Activated CD8-positive, alpha-beta memory T cell treated with anti-CD3 and anti-CD28 coated beads, Interleukin-2, amount 50 U/mL, for 48 hours (primary cell): Measurements from ENCODE around the gene NACC2.

ENCODE experiments used
- DNase-seq: peaks from one replicate; pipeline ENCODE4 v3.0.0-alpha.2; 2020

Gene NACC2

DNA sequence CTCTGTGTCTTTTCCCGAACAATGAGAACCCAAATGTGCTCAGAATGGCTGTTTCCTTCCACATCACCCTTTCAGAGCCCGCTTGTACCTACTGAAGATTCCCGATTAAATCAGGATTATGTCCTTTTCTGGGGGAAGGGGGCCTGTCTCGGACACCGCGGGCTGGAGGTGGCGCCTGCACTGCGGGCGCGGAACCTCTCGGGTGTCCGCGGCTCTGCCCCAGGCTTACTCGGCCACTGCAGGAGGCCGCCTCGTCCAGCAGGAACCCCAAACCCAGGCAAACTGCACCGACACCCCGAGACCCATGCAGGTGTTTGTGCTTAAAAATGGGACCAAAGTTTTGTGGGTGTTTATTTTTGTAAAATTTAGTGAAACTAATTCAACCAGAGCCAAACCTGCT is 32.2 kb upstream of the NACC2 start:
- DNase-seq: no peak

DNA sequence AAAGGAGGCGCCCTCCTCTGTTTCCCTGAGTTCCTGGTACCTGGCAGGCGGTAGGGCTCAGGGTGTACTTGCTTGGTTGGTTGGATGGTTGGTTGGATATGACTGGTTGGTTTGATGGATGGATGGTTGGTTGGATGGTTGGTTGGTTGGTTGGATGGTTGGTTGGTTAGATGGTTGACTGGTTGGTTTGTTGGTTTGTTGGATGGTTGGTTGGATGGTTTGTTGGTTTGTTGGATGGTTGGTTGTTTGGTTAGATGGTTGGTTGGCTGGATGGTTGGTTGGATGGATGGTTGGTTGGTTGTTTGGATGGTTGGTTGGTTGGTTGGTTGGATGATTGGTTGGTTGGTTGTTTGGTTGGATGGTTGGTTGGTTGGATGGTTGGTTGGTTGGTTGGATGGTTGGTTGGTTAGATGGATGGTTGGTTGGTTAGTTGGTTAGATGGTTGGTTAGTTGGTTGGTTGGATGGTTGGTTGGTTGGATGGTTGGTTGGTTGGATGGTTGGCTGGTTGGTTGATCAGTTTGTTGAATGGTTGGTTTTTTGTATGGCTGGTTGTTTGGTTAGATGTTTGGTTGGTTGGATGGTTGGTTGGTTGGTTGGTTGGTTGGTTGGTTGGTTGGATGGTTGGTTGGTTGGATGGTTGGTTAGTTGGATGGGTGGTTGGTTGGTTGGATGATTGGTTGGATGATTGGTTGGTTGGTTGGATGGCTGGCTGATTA is 30.0 kb upstream of the NACC2 start:
- no peak for DNase-seq

DNA sequence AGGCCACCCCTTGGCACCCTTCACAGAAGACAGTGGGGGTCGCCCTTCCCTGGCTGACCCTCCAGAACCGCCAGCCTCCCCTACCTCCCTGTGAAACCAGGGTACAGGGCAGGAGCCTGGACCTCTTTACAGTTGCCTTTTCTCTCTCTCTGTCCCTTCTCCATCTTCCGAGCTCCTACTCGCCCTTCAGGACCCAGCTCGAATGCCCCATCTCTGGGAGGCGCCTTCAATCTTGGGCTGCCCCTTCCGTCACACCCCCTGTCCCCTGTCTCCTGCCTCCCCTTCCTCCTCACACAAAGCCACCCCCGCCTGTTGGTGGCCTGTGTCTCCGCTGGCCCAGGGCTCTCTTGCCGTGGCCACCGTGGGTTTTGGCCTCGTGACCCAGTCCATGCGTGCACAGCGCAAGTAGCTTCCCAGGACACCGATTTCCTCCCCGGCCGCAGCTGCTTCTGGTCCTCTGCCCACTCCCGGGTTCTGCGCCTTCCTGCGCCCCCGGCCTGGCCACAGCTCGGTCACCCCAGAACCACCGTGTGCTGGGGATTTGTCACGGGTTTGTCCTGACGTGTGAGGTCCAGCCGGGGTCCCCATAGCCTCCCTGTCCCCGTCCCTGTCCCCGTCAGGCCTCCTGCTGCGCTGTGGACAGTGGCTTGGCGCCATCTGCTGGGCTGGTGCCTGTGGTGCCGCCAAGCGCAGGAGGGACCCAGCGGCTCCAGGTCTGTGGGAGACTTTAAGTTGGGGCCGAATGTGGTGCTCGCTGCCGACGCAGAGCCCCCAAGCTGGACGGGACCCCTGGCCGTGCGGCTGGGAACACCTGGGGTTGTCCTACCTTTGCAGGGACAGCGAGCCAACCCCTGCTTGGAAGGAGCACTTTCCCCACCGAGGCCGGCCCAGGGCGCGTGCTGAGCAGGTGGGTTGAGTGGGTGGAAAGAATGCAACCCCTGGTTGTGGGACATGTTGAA is 27.6 kb upstream of the NACC2 start:
- peak; percentile 91 for DNase-seq

DNA sequence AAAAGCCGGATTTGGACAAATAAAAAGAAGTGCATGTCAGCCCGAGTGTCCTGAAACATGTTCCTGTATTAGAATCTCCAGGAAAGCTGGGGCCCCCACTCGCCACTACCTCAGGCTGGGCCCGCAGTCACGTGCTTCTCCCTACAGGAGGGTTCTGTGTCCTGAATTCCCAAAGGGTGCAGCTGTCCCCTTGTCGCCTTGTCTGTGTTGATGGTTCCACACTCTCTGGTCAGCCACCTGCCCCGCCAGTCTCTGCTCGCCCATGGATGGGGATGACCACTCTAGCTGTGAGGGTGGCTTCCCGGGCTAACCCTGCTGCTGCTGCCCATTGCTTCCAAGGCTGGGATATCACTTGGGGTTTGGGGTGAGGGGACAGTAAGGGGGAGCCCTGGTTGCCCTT is 26.7 kb upstream of the NACC2 start:
- DNase-seq: no peak

DNA sequence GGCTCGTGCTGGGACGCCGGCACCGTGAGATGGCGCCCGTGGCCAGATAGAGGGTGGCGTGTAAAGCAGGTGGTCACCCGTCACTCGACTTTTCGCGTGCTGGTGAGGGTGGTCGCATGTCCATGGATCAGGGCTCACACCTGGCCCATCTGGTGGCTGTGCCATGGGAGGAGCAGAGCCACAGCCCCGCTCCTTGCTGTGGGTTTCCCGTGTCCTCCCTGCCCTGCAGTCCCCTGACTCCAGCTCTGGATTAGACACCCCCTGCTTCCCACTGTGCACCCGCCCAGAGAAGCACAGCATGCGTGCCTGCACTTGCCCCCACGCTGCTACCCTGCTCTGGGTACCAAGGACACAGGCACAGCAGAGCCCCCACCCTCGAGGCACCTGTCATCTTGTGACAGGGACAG is 25.4 kb upstream of the NACC2 start:
- no peak for DNase-seq

DNA sequence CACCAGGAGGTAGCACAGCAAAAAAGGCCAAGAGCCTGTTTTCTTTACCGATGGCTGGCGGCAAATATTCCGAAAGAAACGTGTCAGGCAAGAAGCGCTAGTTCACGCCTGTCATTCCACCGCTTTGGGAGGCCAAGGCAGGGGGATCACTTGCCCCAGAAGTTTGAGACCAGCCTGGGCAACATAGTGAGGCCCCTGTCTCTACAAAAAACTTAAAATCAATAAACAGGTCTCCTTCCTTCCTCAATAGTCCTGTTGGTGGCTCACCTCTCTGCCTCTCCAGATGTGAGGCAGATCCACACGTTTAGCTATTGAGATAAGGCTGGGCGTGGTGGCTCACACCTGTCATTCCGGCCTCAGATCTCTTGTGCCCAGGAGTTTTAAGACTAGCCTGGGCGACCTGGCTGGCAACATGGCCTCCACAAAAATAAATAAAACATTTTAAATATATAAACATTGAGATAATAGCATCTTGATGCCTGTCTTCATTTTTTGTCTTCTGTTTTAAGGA is 24.8 kb upstream of the NACC2 start:
- no peak for DNase-seq

DNA sequence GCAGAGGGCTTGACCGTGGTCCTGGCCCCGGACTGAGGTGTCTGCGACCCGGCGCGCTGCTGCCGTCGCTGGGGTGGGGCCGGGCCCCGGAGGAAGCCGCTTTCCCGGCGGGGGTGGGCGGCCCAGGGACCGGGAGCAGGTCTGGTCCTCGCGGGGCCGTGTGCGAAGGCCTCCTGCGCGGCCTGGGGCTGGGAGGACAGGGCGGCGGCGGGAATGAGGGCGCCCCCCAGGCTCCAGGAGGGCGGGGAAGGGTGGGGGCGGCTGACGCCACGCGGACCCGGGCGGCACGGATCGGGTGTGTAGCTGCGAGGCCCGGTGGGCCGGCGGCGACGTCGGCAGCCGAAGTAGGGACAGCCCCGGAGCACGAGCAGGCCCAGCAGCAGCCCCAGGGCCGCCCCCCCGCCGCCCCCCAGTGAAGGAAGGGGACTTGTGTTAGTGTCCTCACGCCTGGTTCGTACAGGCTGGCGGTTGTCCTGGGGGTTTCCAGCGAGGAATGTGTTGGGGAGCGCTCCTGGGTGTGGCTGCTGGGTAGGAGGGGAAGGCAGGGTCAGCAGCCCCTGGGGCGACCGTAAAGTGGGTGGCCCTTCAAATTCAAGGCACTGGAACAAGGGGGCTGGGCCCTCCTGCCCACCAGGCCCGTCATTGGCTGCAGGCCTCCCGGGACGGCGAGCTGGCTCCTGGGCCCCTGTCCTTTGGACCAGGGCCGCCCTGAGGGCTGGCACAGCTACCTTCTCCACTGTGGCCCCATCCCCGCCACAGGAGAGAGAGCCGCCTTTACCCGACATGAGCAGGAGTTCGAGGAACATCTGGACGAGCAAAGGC is 24.2 kb upstream of the NACC2 start:
- DNase-seq: peak; percentile 72

DNA sequence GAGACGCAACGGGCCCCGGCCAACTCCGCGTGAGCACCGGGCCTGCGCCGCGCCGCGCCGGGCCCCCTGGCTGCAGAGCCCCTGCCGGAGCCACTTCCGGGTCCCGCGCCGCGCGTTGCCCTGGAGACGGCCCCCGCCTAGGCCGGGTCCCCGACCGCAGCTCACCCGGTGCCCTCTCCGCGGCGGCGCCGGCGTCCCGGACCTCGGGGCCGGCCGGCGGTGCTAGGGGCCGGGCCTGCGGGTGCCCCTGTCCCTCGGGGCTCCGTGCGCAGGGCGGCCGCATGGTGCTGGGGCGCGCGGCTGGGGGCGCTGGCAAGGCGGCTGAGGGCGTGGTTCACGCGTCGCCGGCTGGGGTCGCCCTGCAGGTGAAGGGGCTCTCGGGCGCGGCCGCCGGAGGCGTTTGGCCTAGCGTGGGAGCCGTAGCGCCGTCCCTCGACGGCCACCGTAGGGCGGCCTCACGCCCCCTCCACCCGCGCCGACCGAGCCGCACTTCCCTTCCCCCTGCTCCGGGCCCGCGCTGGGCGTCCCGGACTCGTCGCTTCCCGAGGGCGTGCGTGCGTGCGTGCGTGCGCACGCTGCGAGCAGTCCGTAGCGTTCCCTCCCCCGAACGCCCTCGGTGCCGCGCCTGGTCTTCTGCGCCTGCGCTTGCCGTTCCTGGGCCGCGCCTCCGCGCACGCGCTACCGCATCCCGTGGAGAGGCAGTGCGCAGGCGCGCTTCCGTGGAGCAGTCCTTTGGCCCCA is 23.4 kb upstream of the NACC2 start, which contains the start of gene TMEM250:
Gene TMEM250, minus strand, starts transcription at position 556 of the 741 bp plus-strand sequence. CDS start 1,975 bp downstream, outside the sequence.
- DNase-seq: peak; percentile 98

DNA sequence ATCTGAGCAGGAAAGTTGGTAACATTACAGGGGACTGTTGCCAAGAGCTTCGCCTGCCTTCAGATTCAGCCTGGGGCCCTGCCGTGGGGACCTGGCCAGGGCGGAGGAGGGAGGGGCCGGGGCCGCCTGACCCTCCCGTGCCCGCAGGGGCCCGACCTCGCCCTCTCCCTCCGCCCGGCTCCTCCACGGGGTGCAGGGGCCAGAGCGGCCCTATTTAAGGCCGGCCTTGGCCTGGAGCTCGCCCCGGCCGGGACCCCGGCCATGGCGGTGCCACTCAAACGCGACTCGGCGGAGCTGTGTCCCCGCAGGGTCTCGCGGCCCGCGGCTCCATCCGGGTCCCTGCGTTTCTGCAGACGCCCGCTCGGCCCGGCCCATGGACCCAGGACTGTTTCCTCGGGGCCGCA is 22.8 kb upstream of the NACC2 start:
- no peak for DNase-seq

DNA sequence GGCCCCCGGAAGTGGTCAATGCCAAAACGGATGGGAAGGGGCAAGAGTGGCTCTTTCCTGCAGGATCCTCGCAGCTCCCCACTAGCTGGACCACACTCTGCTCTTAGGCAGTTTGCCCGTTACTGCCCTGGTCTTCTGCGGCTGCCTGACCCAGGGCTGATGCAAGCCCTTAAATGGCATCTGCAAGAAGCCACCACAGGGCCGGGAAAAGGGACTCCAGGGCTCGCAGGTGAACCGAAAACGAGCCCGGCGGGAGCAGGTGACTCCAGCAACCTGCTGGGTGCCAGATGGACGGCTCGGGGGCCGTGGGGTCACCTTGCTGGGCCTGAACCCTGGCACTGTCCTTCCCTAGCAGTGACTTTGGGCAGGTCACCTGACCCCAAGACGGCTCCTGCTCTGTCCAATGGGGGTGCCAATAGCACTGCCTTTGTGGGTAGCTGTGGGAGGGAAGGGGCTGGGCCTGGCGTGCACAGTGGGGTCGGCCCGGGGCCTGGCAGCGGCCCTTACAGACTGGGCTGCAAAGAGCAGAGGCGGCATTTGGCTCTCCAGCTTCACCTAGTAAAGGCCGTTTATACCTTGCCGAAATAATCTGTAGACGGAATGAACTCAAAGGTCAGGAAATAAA is 22.3 kb upstream of the NACC2 start:
- peak; percentile 75 for DNase-seq

DNA sequence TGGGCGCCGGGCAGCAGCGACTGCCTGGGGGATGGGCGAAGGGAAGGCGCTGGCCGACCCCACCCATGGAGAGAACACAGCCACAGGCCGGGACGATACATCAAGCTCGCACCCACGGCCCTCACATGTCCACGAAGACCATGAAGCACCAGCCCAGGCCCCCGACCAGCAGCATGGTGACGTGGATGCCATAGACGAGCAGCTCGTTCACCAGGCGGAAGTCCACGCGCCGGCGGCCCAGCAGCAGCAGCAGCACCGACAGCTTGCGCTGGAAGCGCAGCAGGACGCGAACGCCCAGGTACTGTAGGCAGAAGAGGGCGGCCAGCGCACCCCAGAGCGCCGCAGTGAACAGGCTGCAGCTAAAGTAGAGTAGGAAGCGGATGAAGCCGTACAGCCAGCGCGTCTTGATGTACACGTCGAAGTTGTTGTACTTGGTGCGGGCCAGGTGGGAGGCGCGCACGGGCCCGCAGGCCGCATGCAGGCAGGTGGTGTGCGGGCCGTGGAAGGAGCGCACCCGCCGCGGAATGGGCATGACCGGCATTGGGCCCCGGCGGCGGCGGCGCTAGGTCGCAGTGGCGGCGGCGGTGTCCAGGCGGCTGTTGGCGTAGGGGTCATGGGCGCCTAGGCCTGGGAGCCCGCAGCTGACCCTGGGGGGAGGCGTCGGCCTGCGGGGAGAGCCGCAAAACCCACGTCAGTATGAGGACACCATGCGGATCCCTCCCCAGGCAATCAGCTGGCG is 21.4 kb upstream of the NACC2 start:
- DNase-seq: no peak

DNA sequence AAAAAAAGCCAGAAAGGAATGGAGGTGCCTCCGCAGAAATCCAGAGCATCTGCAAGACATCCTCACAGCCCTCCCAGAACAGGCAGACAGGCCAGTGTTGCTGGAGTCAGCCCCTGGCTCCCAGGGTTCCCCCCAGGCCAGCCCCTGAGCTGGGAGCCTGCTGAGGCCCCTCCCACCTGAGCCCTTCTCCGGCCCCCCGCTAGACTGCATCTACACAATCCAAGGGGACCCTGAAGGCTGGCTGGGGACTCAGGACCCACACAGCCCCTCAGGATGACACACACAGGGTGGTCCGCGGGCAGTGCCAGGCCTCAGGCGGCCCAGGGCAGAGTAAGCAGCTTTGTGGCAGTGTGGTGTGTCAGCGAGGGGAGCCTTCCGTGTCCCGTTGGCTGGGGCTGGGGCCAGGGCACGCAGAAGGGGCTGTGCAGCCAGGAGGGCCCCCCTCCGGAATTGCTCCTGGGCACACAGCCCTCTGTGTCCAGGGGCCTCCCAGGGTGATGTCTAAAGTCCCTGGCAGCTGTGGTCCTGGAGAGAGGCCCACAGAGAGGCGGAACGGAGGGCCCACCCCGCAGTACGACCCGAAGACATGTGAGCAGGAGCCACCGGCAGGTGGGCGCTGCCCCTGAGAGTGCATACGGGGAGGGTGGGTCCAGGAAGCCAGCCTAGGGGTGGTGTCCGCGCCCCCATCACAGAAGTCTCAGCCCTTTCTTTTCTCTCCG is 20.7 kb upstream of the NACC2 start:
- no peak for DNase-seq

DNA sequence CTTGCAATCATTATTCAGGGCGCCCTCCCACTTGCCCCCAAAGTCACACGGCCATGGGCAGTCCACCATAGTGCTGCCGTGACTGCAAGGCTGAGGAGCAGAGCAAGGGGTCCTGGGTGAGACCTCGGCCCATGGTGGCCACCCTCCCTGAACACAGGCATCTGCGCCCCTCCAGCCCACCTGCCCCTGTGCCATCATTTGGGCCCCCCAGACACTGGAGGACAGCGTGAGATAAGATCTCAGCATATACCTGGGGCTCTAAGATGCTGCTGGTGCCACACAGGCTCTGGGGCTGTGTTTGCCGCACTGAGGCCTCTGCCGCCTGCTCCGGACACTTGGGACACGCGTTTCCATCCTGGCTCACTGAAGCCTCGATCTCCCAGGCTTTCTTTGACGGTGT is 20.1 kb upstream of the NACC2 start:
- DNase-seq: no peak

DNA sequence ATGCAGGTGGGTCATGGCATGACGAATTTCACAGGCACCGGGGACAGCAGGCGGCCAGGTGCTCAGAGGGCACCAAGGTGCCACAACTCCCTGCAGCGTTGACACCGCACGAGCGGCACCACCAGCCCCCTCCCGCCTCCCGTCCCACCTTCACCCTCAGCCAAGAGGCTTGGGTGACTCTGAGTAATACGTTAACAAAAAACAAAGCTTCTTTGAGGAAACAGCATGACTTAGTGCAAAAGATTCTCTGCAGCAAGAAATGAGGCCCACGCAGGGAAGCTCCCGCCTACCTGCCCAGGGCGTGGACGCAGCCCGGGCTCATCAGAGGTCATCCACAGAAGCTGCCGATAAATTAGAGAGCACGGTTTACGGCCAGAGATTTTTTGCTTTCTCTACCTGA is 19.5 kb upstream of the NACC2 start:
- no peak for DNase-seq

DNA sequence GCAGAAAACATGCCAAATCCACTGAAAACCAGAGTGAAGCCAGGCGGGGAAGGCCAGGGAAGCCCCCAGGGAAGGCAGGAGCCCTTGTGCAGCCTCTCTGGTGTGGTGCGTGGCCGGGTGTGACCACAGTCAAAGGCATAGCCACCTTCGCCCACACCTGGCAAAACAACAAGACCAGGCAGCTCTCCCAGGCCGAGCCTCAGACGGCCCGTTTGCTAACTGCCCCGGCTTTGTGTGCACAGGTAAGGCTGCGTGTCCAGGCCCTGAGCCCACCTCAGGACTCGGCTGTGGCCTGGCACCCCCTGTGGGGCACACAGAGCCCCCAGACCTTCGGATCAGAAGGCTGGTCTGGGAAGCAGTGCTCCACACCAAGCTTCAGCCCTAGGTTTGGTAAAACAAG is 17.5 kb upstream of the NACC2 start:
- DNase-seq: no peak

DNA sequence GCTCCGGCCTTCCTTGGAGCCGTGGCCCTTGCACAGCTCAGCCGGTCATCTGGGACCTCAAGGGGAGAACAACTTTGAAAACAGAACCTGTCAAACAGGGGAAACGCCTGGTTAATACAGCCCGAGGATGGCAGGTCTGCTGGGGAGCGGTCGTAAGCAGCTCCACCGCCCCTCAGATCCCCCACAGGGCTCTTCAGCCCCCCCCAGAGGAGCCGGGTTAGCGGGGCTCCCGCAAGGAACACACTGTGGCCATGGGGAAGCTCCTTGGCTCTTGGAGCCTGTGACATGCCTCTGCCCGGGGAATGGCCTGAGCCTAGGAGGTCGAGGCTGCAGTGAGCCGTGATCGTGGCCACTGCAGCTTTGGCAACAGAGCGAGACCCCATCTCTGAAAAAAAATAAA is 16.8 kb upstream of the NACC2 start:
- no peak for DNase-seq

DNA sequence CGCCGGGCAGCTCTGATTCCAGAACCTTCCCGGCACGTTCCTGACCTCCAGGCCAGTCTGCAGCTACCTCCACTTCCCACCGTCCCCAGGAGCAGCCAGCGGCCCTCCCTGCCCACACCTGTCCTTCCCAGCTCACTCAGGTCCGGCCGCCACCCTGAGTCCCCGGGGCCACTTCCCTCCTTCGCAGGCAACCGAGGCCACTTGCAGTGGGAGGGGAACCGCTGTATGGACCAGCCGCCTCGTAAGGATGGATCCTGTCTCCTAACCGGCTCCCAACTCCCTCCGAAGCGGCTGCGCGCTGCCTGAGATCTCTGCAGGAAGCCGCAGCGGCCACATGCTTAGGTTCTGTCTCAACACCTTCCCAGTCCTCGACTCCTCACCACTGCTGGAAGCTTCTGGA is 16.1 kb upstream of the NACC2 start:
- DNase-seq: no peak

DNA sequence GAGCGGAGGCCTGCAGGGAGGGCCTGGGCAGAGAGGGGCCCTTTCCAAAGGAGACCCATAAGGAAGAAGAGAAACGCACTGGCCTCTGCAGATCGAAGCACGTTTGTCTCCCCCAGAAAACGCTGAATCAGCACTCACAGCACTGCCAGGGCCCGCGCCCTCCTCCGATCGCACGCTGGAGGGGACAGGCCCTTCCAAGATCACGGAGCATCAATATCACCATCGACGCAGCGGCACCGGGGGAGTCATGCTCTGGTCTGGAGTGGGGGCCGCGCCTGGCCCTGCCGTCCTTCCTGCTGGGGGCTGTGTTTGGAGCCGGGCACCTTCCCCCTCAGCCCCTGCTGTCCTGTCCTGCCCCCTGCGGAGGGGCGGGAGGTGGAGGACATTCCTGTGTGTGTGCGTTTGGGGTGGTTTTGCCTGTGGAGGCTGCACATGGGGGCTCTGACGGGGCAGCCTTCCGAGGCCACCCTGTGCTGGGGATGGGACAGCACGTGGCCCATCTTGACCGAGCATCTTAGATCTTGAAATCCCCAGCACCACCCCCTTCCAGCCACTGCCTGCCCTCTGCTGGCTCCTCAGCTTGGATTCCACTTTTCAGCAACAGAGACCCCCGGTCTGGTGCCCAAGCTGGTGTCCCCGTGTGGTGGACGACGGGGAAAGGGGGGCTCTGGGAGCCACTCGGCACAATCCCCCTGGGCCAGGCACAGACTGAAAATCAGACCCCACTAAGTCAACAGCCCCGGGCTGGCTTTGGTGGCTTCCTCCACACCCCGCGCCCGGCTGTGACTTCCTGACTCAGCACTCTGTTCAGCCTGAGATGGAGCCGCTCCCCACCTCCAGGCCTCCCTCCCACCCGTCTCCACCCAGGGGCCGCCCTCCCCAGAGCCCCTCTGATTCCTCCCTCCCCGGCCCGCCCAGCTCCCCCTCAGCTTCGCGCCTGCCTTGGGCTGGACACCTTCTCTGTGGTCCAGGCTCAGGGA is 15.3 kb upstream of the NACC2 start:
- peak; percentile 75 for DNase-seq
